HG02885 (cell line): Measurements from ENCODE around the gene CCK.
"Not testable (repeated sequence)": the region's sequence is repeated elsewhere in the genome, so short reads cannot be mapped to it uniquely, and the experiment has no call there.

Source experiments
- ATAC-seq: cut with Tn5 transposase; IDR thresholded peaks from one replicate; pipeline ENCODE4 v1.9.1; 2021; ENCODE audit warnings: mild to moderate bottlenecking; ENCODE audit not compliant: unreplicated experiment, poor library complexity

Gene CCK, protein sequence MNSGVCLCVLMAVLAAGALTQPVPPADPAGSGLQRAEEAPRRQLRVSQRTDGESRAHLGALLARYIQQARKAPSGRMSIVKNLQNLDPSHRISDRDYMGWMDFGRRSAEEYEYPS

DNA sequence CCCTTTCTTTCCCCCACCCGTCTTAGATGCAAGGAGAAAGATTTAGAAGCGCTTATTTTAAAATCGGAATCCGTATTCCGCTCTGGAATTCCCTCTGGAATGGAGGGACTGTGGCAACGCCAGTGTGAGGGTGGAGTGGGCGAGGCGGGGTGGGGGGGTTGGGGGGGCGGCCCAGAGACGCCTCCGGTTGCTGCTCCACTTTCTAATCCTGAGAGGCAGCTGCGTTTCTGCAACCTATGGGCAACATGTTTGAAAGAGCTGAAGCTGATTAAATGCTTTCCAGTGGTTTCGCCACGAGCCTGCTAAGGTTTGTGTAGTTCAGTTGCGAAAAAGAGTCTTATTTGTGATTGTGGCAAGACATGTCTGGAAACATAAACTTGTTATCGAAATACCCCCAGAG is at the start of gene CCK:
TSS of gene CCK (minus strand) at position 101 of the 400 bp plus-strand sequence. CDS start 2,555 bp downstream, outside the sequence.
- no peak for ATAC-seq

DNA sequence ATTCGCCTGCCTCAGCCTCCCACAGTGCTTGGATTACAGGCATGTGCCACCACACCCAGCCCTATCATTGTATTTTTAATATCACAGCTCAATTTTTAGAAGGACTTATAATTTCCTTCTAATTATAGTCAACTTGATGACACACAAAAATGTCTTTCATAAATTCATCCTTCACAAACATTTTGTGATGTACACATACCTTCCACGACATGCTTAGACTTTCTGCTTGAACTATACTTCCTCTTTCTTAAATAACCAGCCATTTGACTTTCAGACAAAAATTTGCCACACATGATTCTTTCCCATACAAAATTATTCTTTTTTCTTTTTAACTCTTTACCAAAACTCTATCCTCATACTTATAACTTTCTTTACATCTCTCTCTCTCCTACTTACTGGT is 48.4 kb upstream of the CCK start:
- no peak for ATAC-seq

DNA sequence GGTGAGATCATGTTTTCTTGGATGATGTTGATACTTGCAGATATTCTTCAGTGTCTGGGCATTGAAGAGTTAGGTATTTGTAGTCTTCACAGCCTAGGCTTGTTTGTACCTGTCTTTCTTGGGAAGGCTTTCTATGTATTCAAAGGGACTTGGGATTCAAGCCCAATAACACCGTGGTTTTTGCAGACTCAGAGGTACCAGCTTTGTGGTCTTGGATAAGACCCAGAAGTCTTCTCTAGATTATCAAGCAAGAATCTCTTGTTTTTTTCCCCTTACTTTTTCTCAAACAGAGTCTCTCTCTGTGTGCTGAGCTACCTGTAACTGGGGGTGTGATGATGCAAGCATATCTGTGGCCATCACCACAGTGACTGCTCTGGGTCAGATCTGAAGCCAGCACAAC is 42.7 kb upstream of the CCK start:
- no peak for ATAC-seq

DNA sequence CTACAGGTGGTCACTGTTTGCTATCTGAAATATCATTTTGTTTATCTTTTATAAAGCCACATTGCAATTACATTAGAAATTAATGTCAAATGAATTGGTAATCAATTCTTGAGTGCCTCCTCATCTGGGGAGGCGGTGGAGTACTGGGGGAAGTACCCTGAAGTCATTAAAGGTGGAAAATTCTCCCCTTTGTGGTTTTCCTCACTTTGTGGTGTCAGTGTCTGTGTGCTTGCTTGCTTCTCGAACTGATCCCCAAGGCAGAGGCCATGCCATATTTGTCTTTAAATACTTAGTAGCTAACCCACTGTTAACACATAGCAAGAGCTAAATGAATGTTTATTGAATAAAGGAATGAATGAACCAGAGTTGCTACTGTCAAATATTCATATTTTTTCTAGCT is 40.5 kb upstream of the CCK start:
- ATAC-seq = no peak

DNA sequence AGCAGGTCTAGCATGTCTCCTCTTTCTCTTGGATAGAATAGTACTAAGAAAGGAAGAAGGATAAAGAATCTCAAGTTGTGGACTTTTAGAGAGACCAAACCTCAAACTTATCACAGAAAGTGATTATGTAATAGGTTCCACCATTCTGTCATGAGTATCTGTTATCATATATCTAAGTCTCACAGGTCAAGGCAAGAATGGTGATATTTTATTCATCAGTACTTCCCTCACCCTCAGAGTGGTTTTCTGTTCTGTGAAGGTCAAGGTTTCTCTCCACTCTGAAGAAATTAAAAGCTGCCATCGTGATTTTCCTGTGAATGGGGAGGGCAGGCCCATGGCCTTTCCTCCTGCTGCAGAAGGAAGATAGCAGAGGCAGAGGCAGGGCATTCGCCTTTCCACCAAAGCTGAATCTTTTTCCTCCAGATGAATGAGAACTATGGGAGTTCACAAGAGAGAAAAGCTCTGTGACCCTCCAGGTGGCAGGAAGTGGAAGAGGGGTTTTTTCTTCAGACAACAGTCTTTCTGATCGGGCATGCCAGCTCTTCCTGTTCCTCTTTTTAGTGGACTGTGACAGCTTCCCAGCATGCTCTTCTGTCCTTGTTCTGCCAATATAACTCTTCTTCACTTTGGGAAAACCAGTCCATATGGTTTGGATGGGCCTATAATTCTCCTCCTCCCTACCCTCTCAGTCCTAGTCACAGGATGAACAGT is 37.1 kb upstream of the CCK start:
- ATAC-seq = peak; percentile 59

DNA sequence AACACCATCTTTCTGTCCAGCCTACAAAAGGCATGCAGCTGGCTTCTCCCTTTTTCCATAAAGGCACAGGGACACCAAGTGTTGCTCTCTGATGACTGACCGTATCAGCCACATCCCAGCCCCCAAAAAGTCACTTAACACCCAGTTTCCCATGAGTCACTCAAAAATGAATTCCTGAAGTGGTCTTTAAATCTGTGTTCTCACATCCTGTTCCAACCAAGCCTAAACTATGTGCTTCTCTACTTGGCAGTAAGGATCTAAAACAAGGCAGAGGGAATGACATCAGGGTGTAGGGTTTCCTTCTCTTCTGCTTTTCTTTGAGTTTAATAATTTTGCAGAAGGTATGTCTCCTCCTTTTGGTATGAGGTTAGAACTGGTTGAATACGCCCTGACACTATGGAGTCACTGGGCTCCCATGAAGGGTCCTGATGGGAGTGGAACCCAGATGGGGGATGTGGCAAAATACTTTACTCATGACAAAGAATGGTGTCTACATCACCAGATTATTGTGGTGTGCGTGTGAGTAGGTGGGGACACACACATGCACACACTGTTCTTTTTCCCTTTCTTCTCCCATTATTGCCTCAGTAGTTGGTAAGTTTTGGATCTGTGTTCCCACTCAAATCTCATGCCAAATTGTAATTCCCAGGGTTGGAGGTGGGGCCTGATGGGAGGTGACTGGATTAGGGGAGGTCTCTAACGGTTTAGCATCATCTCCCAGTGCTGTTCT is 35.6 kb upstream of the CCK start:
- no peak for ATAC-seq

DNA sequence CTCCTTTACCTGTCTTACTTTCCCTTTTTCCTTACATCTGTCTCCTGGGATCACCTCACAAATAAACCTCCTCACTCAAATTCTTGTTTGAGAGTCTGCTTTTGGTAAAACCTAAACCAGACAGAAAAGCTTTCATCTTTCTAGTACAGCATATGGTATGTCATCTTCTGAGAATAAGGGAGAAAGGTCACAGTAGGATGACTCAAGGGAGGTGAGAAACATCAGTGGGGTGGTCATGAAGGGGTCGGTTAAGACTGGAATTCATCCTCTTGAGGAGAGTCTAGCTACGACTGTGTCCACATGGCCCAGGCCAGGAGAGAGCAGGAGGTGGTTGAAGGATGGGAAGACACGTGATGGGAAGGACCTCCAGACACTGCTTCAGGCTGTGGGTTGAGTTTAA is 34.8 kb upstream of the CCK start:
- ATAC-seq = no peak

DNA sequence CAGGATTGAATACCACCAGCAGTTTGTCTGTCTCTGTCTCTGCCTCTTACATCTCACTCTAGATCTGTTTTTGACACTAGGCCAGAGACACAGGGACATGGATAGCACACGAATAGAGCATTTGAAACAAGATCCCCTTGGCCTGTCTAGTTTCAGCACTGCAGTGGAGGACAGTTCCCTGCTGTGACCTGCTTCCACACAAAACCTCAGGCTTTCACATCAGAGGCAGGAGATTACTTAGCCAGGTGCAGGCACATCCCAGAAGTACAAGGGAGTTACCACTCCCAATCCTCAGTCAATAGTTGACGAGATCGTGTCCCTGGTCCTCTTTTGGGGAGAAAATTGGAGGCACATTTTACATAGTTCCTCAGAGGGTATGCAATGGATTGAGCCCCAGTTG is 34.0 kb upstream of the CCK start:
- ATAC-seq = no peak

DNA sequence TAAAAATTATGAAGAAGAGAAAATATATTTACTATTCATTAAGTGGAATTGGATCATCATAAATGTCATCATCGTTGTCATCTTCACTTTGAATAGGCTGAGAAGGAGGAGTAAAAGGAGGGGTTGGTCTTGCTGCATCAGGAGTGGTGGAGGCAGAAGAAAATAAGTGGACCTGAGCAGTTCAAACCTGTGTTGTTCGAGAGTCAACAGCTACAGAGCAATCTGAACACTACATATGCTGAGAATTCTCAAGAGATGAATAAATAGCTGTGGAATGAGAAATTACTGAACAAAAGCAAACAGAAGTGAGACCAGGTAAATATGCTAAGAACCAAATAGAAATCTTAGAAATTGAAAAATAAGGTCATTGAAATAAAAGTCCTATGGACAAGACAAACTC is 32.3 kb upstream of the CCK start:
- no peak for ATAC-seq

DNA sequence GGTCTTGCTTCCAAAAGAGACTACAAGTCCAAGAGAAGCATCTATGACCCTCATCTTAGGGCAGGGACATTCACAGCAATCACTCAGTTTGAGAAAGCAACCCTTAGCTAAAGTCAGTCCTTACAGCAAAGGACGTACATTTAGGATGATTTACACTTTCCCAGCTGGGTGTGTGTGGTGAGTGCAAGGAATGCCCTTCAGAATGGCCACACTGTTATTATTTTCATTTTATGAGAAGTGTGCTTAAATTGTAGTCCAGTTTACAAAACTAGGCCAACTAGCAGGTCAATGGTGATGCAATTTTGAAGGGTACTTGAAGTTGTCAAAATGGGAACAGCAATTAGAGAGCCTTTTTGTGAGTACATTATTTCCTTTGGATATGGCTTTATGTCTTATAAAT is 26.0 kb upstream of the CCK start:
- ATAC-seq = no peak

DNA sequence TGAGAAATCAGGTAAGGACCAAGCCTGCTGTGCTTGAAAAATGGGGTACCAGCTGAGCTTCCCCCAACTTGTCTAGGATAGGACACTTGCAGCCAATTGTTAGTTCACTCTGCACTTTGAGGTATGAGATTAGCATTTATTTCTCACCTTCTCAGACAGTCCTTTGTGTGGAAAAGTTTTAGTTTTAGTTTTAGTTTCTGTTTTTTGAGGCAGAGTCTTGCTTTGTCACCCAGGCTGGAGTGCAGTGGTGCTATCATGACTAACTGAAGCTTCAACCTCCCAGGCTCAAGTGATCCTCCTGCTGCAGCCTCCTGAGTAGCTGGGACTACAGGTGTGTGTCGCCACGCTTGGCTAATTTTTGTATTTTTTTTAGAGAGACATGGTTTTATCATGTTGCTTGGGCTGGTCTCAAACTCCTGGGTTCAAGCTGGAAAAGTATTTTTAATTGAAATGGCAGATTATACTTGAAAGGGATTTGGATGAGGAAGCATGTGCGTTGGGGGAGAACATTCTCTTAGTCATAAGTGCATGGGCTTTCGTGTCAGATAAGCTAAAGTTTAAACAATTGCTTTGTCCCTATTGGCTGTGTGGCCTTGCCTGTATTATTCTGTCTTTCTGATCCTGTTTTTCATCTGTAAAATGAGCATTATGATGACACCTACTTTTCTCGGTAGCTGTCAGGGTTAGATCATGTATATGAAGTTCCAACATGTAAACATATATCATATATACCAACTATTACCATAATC is 25.2 kb upstream of the CCK start:
- ATAC-seq = peak; percentile 68

DNA sequence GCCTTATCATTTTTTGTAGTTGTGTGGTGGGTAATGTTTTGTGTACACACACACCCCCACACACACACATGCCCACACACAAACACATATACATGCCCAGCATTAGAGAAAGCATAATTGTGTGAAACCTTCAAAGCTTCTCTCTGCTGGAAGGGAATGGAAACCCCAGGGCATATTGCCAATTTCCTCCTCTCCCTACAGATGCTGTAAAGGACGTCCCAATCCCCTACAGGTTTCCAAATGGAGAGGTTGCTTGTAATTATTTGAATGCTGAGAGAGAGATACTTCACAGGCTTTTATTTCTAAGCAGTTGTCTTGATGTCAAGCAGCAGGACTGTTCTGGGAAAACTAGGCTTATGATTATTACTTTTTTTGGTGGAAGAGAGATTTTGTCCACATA is 23.0 kb upstream of the CCK start:
- ATAC-seq = no peak

DNA sequence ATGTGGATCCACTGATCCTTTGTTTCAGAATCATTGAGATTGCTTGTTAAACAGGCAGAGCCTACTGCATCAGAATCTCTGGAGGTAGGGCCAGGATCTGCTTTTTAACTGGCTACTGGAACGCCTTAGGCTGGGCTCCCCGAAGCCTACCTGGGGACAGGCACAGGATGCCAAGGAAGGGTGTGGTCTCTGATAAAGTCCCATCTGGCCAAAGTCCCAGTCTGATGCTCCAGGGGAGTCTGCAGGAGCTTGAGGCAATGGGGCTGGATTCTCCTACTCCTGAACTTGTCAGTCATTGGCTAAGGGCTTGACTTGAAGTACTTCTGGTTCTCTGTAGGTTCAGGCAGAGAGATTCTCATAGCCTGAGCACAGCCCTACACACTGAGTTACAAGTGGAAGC is 22.4 kb upstream of the CCK start:
- ATAC-seq = no peak

DNA sequence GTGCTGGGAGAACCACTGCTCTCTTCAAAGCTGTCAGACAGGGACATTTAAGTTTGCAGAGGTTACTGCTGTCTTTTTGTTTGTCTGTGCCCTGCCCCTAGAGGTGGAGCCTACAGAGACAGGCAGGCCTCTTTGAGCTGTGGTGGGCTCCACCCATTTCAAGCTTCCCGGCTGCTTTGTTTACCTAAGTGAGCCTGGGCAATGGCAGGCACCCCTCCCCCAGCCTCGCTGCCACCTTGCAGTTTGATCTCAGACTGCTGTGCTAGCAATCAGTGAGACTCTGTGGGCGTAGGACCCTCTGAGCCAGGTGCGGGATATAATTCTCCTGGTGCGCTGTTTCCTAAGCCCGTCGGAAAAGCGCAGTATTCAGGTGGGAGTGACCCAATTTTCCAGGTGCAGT is 21.4 kb upstream of the CCK start:
- ATAC-seq = not testable (repeated sequence)

DNA sequence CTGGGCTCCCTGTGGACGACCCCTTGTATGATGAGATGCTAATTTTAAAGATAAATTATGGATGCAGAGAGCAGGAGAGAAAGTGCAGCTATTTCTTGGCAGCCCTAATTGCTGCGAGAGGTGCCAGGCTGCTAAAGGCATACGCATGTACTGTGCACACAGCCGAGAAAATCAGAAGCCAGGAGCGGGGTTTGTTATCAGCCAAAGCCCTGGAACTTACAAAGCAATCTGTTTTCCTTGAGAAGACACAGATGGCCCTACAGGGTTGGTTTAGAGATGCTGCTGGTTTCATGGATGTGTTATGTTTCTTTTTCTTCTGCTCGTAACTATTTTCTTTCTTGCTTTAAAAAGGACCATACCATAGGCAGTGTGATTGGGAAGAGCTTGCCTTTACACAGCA is 11.7 kb upstream of the CCK start:
- ATAC-seq = no peak

DNA sequence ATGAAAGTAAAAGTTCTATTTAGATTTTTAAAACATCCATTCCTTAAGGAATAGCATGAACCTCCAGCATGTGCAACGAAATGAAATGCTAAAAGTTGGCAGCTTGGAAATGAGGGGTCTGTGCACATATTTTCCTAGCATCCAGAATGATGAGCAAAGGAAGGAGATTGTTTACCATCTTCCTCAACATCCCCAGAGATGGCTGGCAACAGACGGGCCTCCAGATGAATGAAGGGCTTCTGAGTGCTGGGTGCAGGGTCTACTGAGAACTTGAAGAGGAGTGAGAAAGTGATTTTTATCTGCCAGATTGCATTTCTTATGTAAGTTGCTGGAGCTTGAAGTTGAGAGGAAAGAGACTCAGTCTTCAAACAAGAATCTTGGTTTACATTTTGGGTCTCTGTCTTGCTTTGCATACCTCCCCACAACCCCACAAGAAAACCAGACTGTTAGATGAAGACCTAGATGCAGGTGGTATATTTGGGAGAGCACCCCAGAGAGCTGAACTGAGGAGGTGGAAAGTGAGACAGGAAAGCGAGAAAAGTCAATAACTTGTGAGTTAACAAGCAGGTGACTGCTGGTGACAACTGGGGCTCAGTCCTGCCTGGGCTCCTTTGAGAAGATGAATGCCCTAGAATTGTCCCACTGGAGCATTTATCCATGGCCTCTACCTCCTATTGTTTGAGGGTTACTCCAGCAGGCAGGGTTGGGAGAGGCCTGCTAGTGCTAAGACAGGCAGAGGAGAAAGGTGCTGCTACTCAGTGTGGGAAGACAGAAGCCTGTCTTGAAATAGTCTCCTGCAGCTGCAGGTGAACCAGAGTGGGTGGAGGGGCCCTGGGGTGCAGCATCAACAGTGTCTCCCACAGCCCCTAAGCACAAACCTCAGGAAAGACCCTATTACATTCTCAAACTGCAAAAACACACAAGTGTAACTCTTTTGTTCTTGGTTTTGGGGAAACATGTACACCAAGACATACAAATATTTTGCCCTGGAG is 10.5 kb upstream of the CCK start:
- peak; percentile 86 for ATAC-seq

DNA sequence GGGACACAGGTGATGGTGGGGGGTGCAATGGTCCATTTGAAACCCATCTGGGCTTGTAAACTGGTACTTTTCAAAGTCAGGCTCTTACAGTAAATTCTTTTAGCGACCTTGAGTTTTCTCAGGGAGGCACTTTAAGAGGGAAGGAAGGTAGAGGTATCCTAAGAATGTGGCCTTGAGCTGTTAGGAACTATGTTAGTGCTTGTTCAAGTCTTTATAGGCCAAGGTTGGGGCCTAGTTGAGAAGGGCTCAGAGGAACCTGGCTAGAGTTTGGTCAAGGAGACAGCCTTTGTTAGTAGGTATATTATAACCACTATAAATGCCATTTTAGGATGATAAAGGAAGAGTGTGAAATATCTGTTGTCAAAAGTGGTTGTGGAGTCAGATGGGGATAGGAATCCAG is 9.2 kb upstream of the CCK start:
- no peak for ATAC-seq

DNA sequence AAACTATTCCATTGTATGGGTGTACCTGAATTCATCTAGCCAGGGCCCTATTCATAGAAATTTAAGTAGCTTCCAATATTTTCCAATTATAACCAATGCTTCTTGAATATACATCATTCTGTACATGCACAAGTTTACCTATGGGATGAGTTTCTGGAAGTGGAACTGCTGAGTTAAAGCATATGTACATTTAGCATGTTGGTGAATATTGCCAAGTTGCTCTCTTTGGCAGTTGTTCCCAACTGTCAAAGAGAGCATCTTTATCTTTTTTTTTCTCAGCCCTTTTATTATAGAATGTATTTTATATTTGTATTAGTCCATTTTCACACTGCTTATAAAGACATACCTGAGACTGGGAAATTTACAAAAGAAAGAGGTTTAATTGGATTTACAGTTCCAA is 8.3 kb upstream of the CCK start:
- no peak for ATAC-seq

DNA sequence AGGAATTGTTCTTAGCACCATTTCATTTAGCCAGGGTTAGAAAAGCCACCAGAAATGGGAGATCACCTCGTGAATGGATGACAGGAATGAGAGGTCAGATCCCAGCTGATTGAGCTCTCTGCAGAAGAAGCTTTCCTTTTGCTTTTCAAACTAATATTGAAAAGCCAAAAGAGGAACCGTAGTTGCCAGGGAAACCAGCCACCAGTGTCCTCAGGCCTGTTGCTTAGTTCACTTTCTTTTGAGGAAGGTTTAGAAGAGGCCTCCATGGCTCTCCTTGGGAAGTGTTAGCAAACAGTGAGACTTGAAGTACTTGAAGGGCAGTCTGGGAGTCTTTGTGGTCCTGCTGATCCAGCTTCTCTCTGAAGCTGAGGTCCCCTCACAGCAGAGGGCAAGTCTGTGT is 7.4 kb upstream of the CCK start:
- peak; percentile 28 for ATAC-seq

DNA sequence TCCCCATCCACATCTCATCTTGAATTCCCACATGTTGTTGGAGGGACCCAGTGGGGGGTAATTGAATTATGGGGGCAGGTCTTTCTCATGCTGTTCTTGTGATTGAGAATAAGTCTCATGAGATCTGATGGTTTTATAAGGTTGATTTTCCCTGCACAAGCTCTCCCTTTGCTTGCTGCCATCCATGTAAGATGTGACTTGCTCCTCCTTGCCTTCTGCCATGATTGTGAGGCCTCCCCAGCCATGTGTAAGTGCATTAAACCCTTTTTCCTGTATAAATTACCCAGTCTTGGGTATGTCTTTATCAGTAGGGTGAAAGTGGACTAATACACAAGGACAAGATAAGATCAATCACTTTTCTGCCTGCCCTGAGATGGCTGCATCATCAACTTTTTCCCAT is 5.8 kb upstream of the CCK start:
- no peak for ATAC-seq
